Erythroblast (primary cell): ENCODE results near the gene SUN1.

Source experiments
- DNase-seq, 2 experiments: peaks; one replicate each; lab custom pipeline; 2025; lab: John Stamatoyannopoulos, UW
- GATA1 ChIP-seq: IDR thresholded peaks from 2 replicates; pipeline ENCODE4 v1.6.1; 2011; ENCODE audit warnings: low read depth, mild to moderate bottlenecking, control low read depth, low read length, moderate library complexity
- POLR2A ChIP-seq: IDR thresholded peaks from 2 replicates; pipeline ENCODE4 v1.6.1; 2011; ENCODE audit warnings: mild to moderate bottlenecking, low read length

The SUN1 gene

DNA sequence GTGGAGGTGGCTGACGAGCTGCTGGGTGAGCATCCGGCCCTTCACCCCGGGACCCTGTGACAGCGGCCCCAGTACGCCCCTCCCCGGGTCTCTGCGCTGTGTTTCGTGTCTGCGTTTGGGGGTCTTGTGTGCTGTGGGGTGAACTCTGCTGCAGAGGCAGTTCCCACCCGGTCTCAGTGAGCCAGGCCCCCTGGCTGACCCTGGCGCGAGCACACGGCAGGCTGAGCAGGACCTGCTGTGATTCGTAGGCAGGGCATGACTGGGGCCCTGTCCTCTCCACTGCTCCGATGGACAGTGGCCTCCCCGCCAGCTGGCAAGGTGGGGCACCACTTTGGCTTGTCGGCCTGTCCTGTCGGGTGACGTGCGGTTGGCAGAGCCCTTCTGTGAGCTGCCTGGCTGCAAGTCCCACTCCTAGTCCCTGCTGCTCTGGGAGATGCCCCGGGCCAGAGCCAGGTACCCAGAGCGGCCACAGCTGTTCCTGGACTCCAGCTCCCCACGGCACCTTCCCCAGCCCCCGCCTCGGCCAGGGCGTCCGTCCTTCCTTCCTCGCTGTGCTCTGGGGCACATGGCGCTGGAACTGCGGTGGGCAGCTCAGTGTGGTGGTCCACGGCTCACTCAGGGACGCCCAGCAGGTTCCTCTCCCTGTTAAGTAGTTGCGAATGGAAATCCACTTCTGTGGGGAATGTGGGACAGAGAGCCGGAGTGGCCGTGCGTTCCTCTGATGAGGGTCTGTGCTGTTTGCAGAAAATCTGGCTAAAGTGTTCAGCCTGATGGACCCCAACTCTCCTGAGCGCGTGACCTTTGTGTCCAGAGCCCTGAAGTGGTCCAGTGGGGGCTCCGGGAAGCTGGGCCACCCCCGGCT lies 54.6 kb downstream of the SUN1 start:
- TF ChIP-seq GATA1 = no peak
- TF ChIP-seq POLR2A = no peak
- no peak for DNase-seq

DNA sequence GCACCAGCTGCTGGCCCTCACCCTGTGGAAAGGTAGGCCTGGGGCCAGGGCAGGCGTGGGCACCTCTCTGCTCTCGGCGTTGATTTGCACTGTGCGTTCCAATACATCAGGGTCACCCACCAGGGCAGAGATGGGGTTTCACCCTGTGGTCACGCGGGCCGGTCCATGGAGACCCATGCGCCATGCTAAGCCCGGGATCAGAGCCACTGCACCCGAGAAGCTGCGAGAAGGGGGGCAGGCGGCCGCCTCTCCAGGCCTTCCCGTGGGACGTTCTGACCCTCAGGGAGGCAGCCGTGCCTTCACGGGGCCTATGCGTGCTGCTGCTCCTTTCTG lies 55.2 kb downstream of the SUN1 start:
- DNase-seq = no peak
- TF ChIP-seq GATA1 (no peak), POLR2A (no peak)

DNA sequence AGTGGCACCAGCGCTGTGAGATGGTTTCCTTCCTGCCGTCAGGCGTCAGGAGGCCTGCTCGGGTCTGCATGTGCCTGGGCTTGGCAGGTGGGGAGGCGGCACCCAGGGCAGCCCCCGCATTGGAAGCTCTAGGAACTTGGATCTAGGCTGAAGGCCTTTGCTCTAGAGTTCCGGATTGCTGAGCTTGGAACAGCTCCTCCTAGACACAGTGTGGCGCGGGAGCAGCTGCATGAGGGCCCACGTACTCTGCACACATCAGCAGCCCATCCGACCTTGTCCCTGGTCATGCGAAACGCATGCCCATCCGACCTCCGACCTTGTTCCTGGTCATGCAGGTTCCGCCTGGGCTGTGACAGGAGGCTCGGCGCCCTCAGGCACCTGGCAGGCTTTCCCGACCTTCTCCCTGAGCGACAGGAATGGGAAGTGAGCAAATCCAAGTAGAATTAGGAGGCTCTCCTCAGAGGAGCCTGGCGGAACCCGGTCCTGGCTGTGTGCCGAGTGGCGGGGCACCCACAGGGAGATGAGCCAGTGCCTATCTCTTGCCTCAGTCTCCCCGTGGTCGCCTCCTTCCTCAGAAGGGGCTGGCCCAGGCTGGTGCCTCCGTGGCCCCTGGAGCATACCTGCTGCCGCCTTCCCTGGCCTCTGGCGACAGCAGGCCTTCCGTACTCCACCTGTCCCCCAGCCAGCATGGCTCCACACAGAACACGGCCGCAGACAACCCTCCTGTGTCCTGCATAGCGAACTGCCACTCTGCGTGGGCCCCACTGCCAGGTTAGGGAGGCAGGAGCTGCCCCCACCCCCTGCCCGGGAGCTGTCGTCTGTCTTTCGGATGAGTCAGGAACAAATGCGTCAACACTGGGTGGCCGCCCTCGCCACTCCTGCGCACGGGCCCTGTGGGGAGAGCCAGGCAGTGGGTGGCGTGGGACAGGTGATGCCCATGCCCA lies 56.1 kb downstream of the SUN1 start:
- DNase-seq = no peak
- no peak for TF ChIP-seq POLR2A
- TF ChIP-seq GATA1 = no peak

DNA sequence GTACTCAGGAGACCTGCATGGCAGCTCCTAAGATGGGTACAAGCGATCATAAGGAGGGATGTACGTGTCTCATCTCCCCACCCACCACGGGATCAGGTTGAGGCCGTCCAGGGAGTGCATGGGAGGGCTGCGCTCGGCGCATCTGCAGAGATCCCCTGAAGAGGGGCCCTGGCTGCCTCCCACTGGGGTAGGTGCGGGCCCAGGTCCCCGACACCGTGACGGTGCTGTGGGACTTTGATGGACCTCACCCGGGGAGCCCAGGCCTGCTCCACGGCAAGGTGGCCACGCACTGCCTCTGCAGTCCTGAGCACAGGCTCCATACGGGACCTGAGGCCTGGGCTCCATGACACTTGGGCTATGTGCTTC lies 56.7 kb downstream of the SUN1 start:
- DNase-seq = no peak
- TF ChIP-seq POLR2A (no peak), GATA1 (no peak)

DNA sequence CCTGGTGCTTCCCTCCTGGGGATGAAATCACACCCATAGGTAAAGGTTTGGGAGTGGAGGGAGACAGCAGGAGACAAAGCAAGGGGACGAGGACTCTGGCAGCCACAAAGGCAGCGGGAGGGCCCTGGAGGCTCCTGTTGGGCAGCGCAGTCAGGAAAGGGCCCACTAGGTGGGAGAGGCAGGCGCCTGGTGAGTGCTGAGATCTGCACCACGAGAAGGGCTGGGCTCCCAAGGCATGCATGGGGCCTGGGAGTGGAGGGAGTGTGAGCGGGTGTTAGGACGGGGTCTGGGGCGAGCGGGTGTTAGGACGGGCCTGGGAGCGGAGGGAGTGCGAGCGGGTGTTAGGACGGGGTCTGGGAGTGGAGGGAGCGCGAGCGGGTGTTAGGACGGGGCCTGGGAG lies 57.1 kb downstream of the SUN1 start:
- no peak for DNase-seq
- TF ChIP-seq POLR2A (no peak), GATA1 (no peak)

DNA sequence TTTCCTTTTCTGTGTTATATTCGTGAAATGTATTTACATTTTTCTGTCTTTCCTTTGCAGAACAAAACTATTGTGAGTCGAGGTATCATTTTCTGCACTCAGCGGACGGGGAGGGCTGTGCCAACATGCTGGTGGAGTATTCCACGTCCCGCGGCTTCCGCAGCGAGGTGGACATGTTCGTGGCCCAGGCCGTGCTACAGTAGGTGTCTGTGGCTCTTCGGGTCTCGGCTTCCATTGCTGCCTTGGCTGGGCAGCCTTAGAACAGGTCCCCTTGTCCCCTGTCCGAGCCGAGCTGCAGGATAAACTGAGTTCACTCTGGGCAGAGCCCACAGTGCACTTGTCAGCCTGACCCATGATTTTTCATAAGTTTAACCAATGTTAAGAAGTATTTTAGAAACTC lies 58.6 kb downstream of the SUN1 start:
- no peak for TF ChIP-seq POLR2A
- no peak for TF ChIP-seq GATA1

DNA sequence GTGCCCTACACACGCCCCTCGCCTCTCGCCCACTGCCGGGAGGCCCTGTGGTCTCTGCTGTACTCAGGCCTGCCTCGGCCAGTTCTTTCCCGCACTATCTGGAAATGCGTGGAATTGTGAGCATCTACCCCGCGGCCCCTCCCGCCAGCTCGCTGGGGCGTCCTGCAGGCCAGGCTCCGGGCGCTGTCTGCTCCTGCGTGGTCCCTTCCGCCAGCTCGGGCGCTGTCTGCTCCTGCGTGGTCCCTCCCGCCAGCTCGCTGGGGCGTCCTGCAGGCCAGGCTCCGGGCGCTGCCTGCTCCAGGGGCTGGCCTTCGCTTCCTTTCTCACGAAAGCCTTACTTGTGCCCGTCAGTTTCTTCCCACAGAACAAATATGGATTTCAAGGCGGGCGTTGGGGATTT lies 59.0 kb downstream of the SUN1 start:
- TF ChIP-seq POLR2A = no peak
- no peak for TF ChIP-seq GATA1
- no peak for DNase-seq

More for the DNA sequence above, 58.6 kb downstream of the SUN1 start:
- no peak for DNase-seq

DNA sequence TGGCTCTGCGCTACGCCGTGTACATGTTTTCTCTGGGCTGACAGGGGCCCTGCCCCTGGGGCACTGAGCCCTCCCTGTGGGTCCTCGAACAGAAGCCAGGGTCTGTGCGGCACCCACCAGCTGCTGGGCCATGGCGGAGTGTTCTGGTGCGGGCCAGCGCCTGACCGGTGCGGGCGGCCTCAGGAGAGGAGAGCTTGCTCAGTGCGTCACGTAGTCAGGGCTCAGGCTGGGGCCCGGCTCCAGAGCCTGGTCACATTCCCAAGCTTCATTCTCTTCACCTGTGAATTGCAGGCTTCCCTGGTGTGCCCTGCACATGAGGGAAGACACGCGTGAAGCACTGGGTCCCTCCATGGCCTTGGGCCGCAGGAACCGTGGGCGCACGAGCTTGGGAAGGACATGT lies 59.5 kb downstream of the SUN1 start:
- no peak for DNase-seq
- TF ChIP-seq POLR2A (no peak), GATA1 (no peak)

DNA sequence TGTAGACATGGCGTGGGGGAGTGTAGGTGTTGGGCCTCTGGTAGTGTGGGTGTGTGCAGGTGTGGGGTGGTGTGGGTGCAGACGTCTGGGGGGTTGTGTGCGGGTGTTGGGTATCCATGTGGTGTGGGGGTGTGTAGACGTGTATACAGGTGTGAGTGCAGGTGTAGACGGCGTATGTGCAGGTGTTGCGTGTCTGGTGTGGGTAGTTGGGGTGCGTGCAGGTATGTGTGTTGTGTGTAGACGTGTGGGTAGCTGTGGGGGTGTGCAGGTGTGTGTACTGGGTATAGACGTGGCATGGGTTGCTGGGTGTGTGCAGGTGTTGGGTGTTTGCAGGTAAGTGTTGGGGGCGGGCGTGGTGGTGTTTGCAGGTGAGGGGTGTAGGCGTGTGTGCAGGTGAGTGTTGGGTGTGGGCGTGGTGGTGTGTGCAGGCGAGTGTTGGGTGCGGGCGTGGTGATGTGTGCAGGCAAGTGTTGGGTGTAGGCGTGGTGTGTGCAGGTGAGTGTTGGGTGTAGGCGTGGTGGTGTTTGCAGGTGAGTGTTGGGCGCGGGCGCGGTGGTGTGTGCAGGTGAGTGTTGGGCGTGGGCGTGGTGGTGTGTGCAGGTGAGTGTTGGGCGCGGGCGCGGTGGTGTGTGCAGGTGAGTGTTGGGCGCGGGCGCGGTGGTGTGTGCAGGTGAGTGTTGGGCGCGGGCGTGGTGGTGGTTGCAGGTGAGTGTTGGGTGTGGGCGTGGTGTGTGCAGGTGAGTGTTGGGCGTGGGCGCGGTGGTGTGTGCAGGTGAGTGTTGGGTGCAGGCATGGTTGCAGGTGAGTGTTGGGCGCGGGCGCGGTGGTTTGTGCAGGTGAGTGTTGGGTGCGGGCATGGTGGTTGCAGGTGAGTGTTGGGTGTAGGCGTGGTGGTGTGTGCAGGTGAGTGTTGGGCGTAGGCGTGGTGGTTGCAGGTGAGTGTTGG lies 60.6 kb downstream of the SUN1 start:
- TF ChIP-seq GATA1 = no peak
- TF ChIP-seq POLR2A = no peak
- DNase-seq = no peak

DNA sequence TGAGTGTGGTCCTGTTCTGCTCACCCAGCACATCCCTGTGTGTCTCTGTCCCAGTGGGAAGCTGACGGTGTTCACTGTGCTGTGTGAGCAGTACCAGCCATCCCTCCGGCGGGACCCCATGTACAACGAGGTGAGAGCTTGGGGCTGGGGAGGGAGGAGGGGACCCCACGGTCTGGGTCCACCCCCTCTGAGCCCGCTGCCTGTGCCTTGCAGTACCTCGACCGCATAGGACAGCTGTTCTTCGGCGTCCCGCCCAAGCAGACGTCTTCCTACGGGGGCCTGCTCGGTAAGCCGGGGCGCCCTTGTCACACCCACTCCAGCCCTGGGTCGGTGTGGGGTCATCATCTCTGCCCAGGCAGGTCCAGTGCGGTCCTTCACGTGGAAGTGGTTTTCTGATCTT lies 61.4 kb downstream of the SUN1 start:
- no peak for TF ChIP-seq GATA1
- TF ChIP-seq POLR2A = no peak
- no peak for DNase-seq

DNA sequence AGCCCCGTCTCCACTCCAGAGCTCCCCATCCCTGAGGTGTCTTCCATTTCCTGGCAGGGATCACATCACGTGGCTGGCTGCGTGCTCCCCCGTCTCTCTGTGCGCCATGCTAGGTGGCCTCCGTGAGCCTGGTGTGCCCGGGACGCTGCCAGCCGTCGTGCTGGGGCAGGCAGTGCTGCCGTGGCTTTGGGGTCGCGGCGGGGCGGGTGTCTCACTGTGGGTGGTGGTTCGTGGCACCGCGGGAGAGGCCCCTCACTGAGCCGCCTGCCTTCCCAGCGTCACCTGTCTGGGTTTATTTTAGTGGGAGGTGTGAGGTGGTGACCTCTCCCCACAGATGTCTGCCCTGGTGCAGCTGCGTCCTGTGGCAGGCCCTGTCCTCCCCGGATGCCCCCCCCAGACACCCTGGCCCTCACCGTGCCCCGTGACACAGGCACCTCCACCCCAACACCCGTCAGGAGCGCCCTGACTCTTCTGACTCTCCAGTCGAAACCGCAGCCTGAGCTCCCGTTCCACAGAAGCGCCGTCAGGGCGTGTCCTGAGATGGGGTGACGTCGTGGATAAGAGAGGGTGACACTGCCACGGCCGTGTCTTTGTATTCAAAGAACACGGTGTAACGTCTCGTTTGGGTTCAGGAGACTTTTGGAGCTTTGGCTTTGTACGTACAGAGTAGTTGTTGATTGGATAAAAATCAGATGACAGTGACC lies 62.0 kb downstream of the SUN1 start:
- DNase-seq = no peak
- TF ChIP-seq GATA1 (no peak), POLR2A (no peak)

DNA sequence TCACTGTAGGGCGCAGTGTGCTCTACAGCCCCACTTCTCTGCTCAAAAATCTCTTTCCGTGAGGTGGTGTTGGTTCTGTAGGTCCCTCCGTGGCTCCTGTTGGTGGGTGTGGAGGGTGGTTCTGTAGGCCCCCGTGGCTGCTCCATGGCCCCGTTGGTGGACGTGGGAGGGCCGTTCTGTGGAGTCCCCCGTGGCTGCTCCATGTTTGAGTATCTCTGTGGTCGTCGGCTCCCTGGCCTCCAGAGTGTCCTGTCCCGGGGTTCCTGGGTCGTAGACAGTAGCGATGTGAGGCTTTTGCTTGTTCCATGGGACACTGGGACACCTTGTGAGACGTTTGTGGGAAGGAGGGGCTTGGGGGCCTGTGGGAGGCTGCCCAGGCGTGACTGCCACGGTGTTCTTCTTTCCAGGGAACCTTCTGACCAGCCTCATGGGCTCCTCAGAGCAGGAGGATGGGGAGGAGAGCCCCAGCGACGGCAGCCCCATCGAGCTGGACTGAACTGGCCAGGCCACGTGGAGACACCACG lies 62.7 kb downstream of the SUN1 start:
- TF ChIP-seq POLR2A (no peak), GATA1 (no peak)
- no peak for DNase-seq
